HS-27A (cell line): ENCODE data around the gene RIOK3.
"Not testable (repeated sequence)": the region's sequence is repeated elsewhere in the genome, so short reads cannot be mapped to it uniquely, and the experiment has no call there.

Experiments
- DNase-seq: peaks from one replicate; pipeline ENCODE4 v3.0.0-alpha.2; 2012; ENCODE audit warnings: low read depth, missing footprints

RIOK3 gene

DNA sequence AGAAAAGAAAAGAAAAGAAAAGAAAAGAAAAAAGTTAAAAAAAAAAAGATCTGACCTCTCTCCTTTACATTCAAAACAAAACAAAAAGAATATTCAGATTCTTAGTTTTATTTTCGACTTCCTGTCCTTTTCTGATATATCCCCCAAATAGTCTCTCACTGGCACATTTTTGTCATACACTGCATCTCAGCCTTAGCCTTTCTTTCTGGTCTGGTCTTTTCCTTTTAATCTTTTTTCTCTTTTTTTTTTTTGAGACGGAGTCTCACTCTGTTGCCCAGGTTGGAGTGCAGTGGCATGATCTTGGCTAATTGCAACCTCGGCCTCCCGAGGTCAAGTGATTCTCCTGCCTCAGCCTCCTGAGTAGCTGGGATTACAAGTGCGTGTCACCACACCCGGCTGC is 1.6 kb upstream of the RIOK3 start:
- no peak for DNase-seq

DNA sequence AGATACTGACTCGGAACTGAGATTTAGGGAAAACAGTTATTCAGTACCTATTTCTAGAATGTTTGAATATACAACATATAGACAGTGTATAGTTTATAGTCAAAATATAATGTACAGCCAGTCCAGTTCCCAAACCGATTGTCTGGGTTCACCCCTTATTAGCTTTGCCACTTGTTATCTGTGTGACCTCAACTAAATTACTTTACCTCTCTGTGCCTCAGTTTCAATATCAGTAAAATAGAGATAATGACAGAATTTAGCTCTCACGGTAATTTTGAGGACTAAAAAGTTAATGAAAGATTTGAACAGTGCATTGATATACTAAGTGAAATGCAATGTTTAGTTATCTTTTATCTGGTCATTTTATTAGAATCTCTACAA is 750 bp upstream of the RIOK3 start:
- DNase-seq = no peak

DNA sequence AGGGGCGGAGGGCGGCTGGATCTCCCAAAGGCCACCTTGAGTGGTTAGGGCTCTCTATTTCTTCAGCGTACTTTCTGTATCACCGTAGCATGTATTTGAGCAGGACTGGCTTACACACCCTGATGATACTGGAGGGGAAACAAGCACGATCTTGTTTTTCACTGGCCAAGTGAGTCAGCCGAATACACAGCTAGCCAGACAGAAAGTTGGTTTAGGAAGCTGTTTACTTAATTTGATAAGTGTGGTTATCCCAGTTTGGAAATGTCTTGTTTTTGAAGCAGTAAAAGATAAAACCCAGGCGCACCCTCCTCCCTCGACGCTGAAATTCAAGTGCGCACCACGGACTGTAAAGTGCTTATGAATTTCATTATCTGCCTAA is 582 bp downstream of the RIOK3 start:
- no peak for DNase-seq

DNA sequence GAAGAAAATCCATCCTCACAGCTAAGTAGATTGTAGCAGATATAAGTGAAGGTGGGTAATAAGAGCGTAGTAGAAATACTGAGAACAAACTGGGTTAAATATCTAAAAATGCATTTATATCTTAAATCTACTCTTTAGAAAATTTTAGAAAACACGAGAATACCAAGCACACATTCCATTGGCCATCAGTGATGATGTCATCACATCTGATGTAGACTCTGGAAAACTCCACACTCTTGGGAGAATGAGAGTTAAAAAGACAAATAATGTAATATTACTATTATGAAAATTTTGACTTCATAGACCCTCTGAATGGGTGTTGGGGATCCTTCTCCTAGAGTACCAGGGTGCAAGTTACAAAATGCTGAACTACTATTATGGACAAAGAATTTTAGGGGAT is 3.7 kb downstream of the RIOK3 start:
- no peak for DNase-seq

DNA sequence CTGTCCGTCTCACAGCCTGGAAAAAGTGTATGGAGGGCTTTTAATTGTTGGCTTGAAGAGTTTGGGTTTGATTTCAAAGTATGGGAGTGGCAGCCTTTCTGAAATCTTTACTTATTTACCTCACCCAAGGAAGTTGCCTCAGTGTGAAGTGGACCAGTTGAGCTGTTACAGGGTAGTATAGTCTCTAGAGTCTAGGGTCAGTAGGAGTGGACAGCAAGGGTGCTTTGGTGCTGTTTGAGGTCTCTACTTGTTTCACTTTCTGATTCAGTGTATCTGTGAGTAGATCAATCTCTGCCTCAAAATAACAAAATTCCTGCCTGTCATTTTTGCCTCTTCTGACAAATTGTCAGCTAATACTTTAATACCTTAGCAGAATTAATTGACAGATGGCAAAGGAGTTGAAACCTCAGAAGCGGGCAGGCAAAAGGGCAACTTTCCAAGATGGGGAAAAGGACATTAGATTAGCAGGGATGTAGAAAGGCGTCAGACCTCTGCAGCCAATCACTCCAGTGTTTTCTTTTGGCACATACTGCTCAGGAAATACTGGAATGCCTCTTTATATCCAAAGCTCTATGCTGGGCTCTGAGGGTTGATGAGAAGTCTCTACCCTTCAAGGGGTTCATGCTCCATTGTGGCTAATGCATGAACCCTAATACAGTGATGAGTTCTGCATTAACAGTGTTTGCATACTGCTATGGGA is 5.9 kb downstream of the RIOK3 start:
- DNase-seq = no peak

DNA sequence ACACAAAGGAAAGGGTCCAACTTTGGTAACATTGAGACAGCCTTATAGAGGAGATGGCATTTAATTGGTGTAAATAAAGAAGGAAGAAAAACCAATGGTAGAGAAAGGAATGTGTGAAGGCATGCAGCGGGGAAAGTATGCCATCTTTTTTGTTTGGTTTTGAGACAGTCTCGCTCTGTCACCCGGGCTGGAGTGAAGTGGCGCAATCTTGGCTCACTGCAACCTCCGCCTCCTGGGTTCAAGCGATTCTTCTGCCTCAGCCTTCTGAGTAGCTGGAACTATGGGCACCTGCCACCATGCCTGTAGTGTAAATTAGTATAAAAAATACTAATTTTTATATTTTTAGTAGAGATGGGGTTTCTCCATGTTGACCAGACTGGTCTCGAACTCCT is 6.4 kb downstream of the RIOK3 start:
- no peak for DNase-seq

DNA sequence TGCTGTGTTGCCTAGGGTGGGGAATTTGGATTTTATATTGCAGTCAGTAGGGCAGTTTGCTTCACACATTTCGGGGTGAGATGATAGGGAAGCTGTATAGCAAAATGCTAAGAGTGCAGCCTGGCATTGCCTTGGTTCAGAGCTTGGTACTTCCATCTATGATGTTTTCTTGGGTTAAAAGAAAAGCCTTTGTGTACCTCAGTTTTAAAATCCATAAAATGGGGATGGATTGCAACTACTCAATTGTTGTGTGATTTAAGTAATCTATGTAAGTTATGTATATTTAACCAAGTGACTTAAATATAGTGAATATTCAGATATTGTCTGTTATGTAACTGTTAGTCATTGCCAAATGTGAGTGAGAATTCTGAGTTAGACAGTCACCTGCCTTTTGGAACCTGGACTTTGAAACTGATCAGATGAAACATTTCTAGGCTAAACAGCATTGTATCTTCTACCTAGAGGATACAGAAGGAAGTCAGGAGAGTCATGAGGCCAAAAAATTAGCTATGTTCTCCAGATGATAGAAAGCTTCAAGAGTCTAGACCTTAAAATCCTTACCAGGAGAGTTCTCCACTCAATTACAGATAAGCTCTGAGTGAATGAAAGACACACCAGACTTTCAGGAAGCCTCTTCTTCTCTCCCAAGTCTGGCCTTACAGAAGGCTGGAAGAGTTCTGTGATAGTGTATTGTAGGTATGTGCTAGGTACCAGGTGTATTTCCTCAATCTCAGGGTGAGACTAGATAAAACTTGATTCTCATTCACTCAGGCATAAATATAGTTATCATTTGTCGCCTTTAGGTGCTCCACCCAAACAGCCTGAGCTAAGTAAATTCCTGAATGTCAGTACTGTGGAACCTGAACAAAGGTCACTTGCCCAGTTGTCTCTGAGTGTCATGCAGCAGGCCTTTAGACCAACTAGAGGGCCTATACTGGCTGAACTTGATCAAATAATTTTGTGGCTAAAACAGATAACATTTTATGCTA is 7.5 kb downstream of the RIOK3 start:
- no peak for DNase-seq

DNA sequence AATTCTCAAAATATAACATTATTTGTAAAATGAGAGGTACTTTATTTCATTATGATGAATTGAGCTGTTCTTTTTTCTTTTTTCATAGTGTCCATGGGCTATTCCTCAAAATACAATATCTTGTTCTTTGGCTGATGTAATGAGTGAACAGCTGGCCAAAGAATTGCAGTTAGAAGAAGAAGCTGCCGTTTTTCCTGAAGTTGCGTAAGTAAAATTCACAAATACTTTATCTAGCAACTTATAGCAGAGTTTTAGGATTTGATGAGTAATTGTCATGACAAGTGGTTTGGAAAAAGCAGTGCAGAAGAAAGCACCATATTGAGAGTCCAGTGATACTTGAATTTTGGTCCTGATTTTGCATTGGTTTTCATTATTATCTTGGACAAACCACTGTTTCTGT is 9.8 kb downstream of the RIOK3 start:
- no peak for DNase-seq

DNA sequence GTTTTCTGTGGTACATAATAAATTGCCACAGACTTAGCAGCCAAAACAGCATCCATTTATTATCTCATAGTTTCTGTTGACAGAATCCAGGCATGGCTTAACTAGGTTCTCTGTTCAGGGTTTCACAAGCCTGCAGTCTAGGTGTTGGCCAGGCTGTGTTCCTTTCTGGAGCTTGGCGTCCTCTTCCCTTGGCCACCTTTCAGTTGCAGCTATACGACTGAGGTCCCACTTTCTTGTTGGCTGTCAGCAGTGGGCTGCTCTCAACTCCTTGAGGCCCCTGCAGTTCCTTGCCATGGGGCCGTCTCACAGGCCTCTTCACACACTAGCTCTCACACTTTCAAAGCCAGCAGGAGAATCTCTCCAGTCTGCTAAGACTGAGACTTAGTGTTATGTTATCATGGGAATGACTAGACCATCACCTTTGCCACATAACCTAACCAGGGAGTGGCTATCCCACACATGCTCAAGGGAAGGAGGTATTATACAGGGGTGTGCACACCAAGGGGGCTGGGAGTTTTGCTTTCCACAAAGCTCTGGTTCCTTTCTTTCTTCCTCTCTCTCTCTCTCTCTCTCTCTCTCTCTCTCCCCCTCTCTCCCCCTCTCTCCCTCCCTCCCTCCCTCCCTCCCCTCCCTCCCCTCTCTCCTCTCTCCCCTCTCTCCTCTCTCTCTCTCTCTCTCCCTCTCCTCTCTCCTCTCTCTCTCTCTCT is 15.8 kb downstream of the RIOK3 start:
- no peak for DNase-seq

DNA sequence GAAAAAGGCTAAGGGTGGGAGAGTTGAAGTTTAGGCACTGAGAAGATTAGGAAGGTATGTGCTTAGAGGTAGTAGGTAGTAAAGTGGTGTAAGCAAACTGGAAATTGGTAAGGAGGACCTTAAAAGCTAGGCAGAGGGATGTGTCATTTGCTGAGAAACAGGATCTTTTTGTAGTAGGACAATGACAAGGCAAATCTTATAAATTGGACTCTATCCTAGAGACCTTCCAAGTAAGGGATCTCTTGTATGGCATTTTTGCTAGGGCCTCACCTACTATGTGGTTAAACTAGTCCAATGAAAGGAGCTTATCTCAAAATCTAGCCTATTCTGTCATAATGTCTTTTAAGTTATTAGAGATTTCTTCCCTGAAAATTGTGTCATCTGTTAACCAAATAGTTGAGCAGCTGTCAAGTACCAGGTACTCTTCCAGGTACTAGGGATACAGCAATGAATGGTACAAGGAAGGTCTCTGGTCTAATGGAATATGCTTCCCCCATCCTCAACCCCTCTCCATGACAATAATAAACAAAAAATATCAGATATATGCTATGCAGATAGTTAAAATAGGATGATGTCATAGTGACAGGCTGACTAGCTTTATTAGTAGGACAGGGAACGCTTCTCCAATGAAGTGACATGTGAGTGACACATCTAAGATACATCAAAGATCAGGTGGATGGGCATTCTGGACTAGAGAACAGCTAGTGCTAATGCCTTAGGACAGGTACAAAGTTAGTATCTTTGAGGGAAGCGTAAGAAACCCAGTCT is 17.7 kb downstream of the RIOK3 start:
- DNase-seq = no peak

DNA sequence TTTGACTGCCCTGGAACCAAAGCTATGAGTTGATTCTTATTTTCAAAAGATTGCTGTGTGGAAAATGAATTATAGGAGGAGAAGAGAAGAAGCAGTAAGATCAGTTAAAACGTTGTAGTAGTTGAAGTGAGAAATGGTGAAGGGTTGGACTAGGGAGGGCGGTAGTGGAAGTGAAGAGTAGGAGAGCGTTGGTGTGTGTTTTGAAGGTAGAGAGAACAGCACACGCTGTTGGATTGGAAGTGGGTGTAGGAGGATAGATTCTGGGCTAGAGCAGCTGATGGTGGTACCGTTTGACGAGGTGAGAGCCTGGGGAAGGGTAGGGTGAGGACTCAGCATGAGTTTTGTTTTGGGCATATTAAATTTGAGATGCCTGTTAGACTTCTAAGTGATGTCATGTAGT is 18.4 kb downstream of the RIOK3 start:
- no peak for DNase-seq

DNA sequence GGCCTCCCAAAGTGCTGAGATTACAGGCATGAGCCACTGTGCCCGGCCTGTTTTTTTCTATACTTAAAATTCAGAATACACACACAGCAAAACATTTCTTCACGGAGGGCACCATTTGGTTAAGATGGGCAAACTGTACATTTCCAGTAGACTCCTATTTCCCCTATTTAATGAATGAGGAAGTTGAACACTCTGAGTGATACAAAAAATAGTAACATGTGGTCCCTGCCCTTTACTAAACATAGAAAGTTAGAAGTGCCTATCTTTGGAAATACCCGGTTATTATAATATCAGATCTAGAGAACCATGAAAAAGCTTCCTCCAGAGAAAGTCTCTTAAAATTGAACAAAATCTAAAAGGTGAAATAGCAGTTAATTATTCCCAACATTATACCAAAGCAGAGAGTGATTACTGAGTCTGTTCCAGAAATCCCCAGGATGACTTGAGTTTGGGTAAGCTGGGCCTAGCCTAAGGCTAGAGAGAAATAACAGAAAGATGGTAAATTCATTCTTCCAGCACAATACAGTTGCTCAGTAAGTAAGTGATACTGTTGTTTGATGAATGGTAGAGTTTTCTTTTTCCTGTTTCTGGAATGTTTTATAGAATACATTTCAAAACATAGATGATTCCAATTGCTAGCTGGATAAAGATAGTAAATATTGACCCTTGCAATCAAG is 26.9 kb downstream of the RIOK3 start:
- no peak for DNase-seq

DNA sequence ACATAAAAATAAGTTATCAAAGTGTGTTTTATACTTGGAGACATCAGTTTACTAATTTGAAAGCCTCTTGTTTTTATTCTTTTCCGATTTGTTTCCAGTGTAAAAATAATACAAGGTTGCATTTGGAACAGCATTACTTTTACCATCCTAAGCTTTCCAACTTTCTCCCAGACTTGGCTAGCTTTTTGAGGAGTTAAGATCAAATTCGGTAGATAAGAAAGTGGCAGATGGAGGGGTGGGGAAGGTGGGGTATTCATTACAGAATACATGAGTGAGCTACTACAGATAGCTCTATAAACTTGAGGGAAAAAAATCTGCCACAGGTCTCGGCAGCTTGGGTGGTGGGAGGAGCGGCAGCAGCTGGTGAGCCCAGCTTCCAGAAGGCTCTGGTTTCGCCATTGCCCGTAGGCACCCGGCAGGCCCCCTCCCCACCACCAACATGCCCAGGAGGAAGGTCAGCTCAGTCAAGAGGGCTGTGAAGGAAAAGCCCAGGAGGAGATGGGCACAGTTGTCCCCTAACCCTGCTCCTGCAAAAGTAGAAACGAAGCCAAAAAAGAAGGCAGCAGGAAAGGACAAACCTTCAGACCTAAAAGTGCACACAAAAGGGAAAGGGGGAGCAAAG is 31.6 kb downstream of the RIOK3 start:
- no peak for DNase-seq

DNA sequence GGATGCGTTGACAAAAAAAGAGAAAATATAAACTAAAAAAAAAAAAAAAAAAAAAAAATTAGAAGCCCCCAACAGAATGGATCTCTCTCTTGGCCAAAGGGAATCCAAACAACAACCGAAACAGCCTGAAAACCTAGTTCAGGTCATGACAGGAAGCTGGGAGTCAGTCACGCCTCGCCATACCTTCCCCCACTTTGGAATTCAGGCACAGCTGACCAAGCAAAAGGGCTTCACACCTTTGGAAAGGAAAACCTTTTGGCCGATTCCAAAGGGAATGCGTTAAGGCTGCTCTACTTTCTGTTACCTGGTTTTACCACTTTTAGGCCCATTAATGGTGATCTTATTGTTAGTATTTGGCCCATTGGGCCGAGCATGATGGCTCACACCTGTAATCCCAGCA is 32.3 kb downstream of the RIOK3 start:
- no peak for DNase-seq

DNA sequence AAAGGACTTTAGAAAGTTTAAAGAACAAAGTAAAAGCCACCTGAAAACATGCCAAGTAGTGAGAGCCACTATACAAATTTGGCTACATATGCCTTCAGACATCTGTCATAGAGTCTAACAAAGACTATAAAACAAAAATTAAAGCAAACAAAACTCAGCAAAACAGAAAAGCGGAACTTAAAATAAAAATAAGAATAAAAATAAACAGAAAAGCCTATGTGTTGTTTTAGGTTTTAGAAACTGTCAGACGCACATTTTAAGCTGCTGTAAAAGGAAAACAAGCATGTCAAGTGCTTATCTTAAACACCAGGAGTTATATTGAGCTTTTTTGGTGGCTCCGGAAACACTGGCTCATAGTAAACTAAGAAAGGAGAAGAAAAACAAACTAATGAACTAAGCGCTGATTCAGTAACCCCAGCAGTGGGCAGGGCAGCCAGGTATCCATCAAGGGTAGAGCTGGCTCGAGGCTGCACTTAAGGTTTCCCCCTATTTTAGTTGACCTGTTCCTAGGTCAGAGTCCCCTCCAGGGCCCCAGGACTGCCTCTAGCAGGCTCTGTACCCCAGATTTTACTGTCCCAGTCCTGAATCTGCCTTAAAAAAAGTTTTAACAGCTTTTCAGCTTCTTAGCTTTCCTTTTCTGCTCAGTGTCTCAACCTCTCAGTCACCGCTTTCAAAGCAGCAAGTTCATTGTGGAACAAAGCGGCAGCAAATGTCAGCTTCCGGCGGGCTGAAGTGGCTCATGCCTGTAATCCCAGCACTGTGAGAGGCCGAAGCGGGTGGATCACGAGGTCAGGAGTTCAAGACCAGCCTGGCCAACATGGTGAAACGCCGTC is 34.9 kb downstream of the RIOK3 start:
- no peak for DNase-seq

DNA sequence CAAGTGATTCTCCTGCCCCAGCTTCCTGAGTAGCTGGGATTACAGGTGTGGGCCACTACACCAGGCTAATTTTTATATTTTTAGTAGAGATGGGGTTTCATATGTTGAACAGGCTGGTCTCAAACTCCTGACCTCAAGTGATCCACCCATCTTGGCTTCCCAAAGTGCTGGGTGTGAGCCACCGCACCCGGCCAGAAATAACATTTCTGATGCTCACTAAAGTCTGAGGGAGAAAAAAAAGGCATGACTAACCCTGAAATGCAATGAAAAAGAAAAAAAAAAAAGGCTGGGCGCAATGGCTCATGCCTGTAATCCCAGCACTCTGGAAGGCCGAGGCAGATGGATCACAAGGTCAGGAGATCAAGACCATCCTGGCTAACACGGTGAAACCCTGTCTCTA is 36.5 kb downstream of the RIOK3 start:
- DNase-seq = not testable (repeated sequence)

DNA sequence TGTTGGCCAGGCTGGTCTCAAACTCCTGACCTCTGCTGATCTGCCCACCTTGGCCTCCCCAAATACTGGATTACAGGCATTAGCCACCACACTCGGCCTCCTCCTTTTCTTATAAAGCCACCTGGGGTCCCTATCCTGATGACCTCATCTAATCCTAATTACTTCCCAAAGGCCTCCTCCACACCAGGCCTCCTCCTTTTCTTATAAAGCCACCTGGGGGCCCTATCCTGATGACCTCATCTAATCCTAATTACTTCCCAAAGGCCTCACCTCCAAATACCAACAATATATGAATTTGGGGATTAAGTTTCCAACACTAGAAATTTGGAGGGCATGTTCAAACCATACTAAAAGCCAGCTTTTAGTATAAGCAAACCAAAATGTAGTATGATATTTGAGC is 40.6 kb downstream of the RIOK3 start:
- DNase-seq = no peak

DNA sequence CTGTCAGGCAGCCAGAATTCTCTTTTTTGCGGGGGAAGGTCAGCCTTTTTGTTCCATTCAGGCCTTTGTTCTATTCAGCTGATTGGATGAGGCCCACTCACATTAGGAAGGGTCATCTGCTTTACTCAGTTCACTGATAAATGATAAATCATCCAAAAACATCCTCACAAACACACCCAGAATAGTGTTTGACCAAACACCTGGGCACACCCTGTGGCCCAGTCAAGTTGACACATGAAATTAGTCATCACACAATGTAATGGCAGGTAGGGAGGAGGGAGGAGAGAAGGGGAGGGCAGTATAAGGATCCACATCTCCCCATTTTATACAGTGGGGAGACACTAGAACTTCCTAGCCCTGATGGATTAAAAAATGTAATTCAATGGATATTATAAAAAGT is 41.9 kb downstream of the RIOK3 start:
- DNase-seq = no peak

DNA sequence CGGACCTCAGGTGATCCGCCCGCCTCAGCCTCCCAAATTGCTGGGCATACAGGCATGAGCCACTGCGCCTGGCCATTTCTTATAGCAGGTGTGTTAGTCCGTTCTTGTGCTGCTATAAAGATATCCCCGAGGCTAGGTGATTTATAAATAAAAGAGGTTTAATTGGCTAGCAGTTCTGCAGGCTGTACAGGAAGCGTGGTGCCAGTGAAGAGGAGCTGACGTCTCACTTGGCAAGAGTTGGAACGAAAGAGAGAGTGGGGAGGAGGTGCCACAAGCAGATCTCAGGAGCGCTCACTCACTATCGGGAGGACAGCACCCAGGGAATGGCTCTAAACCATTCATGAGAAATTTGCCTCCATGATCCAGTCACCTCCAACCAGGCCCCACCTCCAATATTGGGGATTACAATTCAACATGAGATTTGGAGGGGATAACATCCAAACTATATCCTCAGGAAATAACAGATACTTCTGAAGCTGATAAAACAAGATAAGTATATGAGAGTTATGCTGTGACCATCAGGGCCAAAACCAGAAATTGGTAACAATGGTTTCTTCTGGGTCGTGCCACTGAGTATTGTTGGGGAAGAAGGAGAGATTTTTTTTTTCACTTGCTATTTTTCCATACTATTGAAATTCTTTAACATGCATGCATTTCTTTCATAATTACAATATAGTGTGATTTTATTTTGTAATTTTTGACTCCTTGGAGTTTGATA is 42.8 kb downstream of the RIOK3 start:
- DNase-seq = no peak

DNA sequence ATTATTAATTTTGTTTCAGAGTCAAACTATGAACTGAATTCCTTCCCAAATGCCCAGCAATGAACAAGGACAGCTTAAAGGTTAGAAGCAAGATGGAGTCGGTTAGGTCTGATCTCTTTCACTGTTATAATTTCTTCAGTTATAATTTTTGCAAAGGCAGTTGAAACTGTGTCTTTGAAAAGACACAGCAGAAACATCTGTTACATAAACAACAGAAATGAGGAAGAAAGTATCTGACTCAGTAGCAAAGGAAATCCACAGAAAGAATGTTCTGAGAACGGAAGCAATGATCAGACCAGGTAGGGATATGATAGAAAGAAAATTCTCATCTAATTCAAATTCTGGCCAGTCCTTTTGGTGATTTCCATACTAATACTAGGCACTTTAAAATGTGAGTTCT is 45.0 kb downstream of the RIOK3 start:
- no peak for DNase-seq
